Panc1 (cell line): ENCODE results near the gene POLR3F. TPM values are rescaled to one million over a fixed set of nuclear protein-coding genes. Genes with fewer than 3 reads are reported as not detected.

ENCODE experiments used
- ATAC-seq: fragments of 200-7000 bp; cut with Tn5 transposase; 2 replicates; pipeline ENCODE4 v1.9.1; 2020; ENCODE audit warnings: mild to moderate bottlenecking, moderate library complexity
- BruUV-seq: library from RNA; stranded (reverse); fragments of 400-500 nt; replicated peaks from 2 replicates; lab custom pipeline; 2021; lab: Mats Ljungman, UMichigan
- CTCF ChIA-PET: fragments of 300-600 bp; sonication (Branson Sonifier 250); formaldehyde crosslinking; loops from one replicate; lab custom pipeline; 2022; ENCODE audit warnings: antibody characterized with exemption; lab: Charles Lee
- POLR2A ChIA-PET: fragments of 300-600 bp; sonication (Branson Sonifier 250); formaldehyde crosslinking; loops from one replicate; lab custom pipeline; 2022; ENCODE audit warnings: antibody characterized with exemption; lab: Charles Lee
- DNase-seq: peaks from one replicate; pipeline ENCODE4 v3.0.0-alpha.2; 2010; ENCODE audit warnings: low read depth, low spot score
- H3K27ac ChIP-seq: 2 replicates; pipeline ENCODE4 v1.5.1; 2011; ENCODE audit warnings: mild to moderate bottlenecking, low read length, inconsistent platforms
- H3K27me3 ChIP-seq: fragments of 200-500 bp; sonication (Bioruptor generic); 2 replicates; pipeline ENCODE4 v1.6.0; 2014; ENCODE audit warnings: low read length, inconsistent platforms; ENCODE audit not compliant: control insufficient read depth, insufficient read depth
- H3K36me3 ChIP-seq: fragments of 200-500 bp; sonication (Bioruptor generic); 2 replicates; pipeline ENCODE4 v1.5.1; 2014; ENCODE audit warnings: inconsistent platforms, mild to moderate bottlenecking, low read length, moderate library complexity; ENCODE audit not compliant: control insufficient read depth, insufficient read depth
- H3K4me1 ChIP-seq: 2 replicates; pipeline ENCODE4 v1.5.1; 2011; ENCODE audit warnings: inconsistent platforms, mild to moderate bottlenecking, low read length, moderate library complexity; ENCODE audit not compliant: control insufficient read depth, insufficient read depth
- H3K4me3 ChIP-seq, 2 experiments: 2 replicates each; pipeline ENCODE4 v1.5.1; 2011 to 2012; ENCODE audit warnings: low read depth in 2 of 2, low read length in 2 of 2, mild to moderate bottlenecking in 2 of 2, inconsistent platforms in 1 of 2, moderate library complexity in 1 of 2
- H3K9me3 ChIP-seq: fragments of 200-500 bp; sonication (Bioruptor generic); 2 replicates; pipeline ENCODE4 v1.5.1; 2014; ENCODE audit warnings: low read depth, mild to moderate bottlenecking, inconsistent platforms, low read length, moderate library complexity; ENCODE audit not compliant: control insufficient read depth, insufficient read depth
- CTCF ChIP-seq: fragments of 450-650 bp; IDR thresholded peaks from 2 replicates; pipeline ENCODE4 v1.5.1; 2017; ENCODE audit warnings: mild to moderate bottlenecking
- POLR2AphosphoS5 ChIP-seq: IDR thresholded peaks from 2 replicates; pipeline ENCODE4 v1.6.1; 2012; ENCODE audit warnings: mild to moderate bottlenecking, low read depth, low read length, moderate library complexity
- REST ChIP-seq, 2 experiments: IDR thresholded peaks; 2 replicates each; pipeline ENCODE4 v1.6.1; 2011 to 2012; ENCODE audit warnings: low read depth in 2 of 2, control low read depth in 1 of 2, low read length in 1 of 2, mild to moderate bottlenecking in 1 of 2, moderate library complexity in 1 of 2; ENCODE audit not compliant: insufficient read depth in 1 of 2
- SIN3A ChIP-seq: IDR thresholded peaks from 2 replicates; pipeline ENCODE4 v1.6.1; 2012; ENCODE audit warnings: low read depth, mild to moderate bottlenecking, low read length, moderate library complexity, borderline replicate concordance; ENCODE audit not compliant: insufficient read depth
- TCF7L2 ChIP-seq: IDR thresholded peaks from 2 replicates; pipeline ENCODE4 v1.6.1; 2011; ENCODE audit warnings: mild to moderate bottlenecking, low read depth, low read length, inconsistent platforms
- in situ Hi-C: cut with HindIII; loops from 2 replicates; pipeline ENCODE4 v1.10.0; 2016; ENCODE audit warnings: low sequenced_read_pairs, low pct_unique_long_range_greater_than_20kb
- intact Hi-C: fragments of 100-400 bp; cut with micrococcal nuclease; formaldehyde crosslinking; loops from one replicate; pipeline ENCODE4 v1.10.0; 2022; ENCODE audit not compliant: unreplicated experiment
- total RNA-seq: library from RNA; stranded (reverse); gene quantifications from one replicate; pipeline ENCODE4 v1.2.1, GENCODE V29; 2021; ENCODE audit not compliant: unreplicated experiment

POLR3F gene
- total RNA-seq, 1 experiment from 2014 or later, result 11.1 TPM

DNA sequence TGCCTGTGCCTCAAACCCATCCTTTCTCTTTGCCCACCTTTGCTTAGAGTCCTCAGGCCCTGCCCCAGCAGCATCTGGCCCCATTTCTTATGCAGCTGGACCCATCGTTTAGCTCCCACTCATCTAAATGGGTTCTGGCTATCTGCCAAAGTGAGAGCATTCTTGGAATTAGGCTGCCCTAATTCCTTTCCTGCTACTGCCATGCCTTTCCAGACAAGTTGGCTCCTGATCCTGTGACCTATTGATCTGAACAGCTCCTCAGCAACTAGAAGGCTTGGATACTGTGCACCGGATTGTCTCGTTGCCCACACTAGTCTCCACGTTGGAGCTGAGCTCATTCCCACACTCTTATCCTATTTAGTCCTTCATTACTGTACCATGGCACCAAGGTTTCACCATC, 23.3 kb upstream of the POLR3F start:
- H3K27me3 ChIP-seq, result no peaks in the 10 kb centered on the region
- H3K9me3 ChIP-seq, result no peaks in the 10 kb centered on the region
- POLR2A ChIA-PET, result no interaction called here
- DNase-seq, result no peak
- H3K4me3 ChIP-seq, result no peak overlapping the region
- ATAC-seq, result no peak
- in situ Hi-C loops, result no loop called here
- no peaks in the 10 kb centered on the region for H3K36me3 ChIP-seq
- intact Hi-C loops, result no loop called here
- H3K4me1 ChIP-seq, result no peaks in the 10 kb centered on the region
- no peak for TF ChIP-seq SIN3A
- no peak overlapping the region for H3K27ac ChIP-seq
- CTCF ChIA-PET, result no interaction called here
- BruUV-seq, result no TSS peak

DNA sequence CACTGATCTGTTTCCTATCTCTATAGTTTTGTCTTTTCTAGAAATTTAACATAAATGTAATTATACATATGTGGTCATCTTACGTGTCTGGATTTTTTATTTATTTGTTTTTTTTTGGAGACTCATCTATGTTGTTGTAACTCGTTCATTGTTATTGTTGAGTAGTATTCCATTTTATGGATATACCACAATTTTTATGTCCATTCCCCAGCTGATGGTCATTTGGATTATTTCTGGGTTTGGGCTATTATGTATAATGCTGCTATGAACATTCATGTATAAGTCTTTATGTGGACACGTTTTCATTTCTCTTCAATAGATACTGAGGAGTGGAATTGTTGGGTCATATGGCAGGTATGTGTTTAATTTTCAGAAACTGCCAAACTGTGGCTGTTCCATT, 10.6 kb upstream of the POLR3F start:
- no TSS peak for BruUV-seq
- Histone ChIP-seq H3K27ac (no peak overlapping the region), H3K36me3 (no peaks in the 10 kb centered on the region), H3K27me3 (no peaks in the 10 kb centered on the region), H3K9me3 (no peaks in the 10 kb centered on the region), H3K4me3 (no peak overlapping the region), H3K4me1 (no peaks in the 10 kb centered on the region)
- CTCF ChIA-PET, result no interaction called here
- DNase-seq (no peak), ATAC-seq (no peak)
- in situ Hi-C loops (no loop called here), intact Hi-C loops (no loop called here)
- POLR2A ChIA-PET, result interaction anchor here (0.5 kb wide), 1 partner anchor 499 kb away, joined by 7 read pairs; no protein-coding TSS in a partner anchor
- TF ChIP-seq SIN3A (no peak), CTCF (no peak), TCF7L2 (no peak), REST (IDR thresholded peaks at IDR 0.05; ENCODE audit: insufficient read depth in 1 of 2, low read depth in 2 of 2, low read length in 1 of 2) (no peak), POLR2AphosphoS5 (no peak)

GRCh38 chr20:18465536-18466200, 1.5 kb upstream of the POLR3F start:
- ChIA-PET POLR2A (no interaction called here), CTCF (no interaction called here)
- DNase-seq (no peak), ATAC-seq (no peak)
- BruUV-seq, result no TSS peak
- Histone ChIP-seq H3K4me1 (peaks cover 18% of the 10 kb centered on the region), H3K27me3 (no peaks in the 10 kb centered on the region), H3K4me3 (peak overlapping the region in 1 of 2 experiments; percentile 98; a peak in 3 of 4 replicates), H3K9me3 (no peaks in the 10 kb centered on the region), H3K36me3 (no peaks in the 10 kb centered on the region; the same call in 1 of the 2 replicates), H3K27ac (peak overlapping the region; percentile 19)
- intact Hi-C loops (loop anchor here (5.0 kb wide), 1 partner anchor 178 kb away; the partner anchor contains the start of gene ZNF133), in situ Hi-C loops (no loop called here)
- no peak for TF ChIP-seq SIN3A
- TF ChIP-seq REST (IDR thresholded peaks at IDR 0.05; ENCODE audit: insufficient read depth in 1 of 2, low read depth in 2 of 2, low read length in 1 of 2), result no peak
- no peak for TF ChIP-seq TCF7L2
- TF ChIP-seq CTCF, result no peak
- no peak for TF ChIP-seq POLR2AphosphoS5
